ENCODE data around the gene CCKAR. TPM values are rescaled to one million over a fixed set of nuclear protein-coding genes. Genes with fewer than 3 reads are reported as not detected.

The CCKAR gene
- total and polyA plus RNA-seq, 2 experiments from 2014 or later, result not detected

DNA sequence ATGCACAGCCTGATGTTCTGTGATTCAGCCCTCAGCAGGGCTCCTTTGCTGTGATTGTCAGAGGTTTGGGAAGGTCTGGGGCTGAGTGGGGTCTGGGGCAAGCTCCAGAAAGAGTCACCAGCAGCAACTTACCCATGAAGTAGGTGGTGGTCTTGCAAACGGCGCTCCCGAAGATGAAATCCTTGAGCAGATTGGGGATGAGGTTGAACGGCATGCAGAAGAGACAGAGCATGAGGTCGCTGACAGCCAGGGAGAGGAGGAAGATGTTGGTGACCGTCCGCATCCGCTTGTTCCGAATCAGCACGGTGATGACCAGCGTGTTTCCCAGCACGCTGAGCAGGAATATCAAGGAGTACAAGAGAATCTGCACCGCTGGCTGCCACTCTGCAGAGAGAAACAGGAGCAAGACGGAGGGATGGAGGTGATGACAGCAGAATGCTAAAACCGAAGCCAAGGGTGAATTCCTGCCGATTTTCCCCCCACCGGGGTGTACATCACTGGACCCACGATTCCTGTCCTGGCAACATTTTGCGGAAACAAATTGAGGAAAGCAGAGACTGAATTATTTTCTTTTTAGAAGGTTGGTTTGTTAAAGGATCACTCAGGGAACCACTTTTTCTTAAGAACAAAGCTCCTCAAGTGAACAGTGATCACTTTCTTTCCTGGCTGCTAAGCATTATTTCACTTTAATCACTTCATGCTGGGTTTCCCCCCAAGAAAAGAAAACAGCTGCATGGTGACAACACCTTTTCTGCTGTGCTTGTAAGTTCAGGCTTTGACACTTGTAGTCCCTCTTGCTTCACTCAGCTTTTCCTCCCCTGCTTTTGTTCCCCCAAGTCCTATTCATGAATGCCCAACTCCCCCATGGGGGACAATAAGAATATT is 941 bp downstream of the CCKAR start:
- no peak overlapping the region for H3K27ac Mint-ChIP-seq
- peak overlapping the region; percentile 56 for H2AFZ ChIP-seq
- no peak overlapping the region for H3K4me2 ChIP-seq
- peaks cover 5% of the 10 kb centered on the region for H3K27me3 Mint-ChIP-seq (ENCODE audit: insufficient read depth, low read depth, poor library complexity)
- no peaks in the 10 kb centered on the region for H4K20me1 ChIP-seq (replicated peaks; ENCODE audit: insufficient read depth)
- H3K27me3 ChIP-seq (ENCODE audit: insufficient read depth), result no peaks in the 10 kb centered on the region
- no peaks in the 10 kb centered on the region for H3K79me2 ChIP-seq (replicated peaks; ENCODE audit: insufficient read depth)
- H3K4me3 ChIP-seq, result no peak overlapping the region
- H3K9me3 Mint-ChIP-seq, result no peaks in the 10 kb centered on the region
- H3K4me1 ChIP-seq (ENCODE audit: insufficient read depth), result no peaks in the 10 kb centered on the region
- no peaks in the 10 kb centered on the region for H3K9me2 ChIP-seq (ENCODE audit: insufficient read depth)
- no peaks in the 10 kb centered on the region for H3F3A ChIP-seq (replicated peaks; ENCODE audit: low read depth)
- no peak overlapping the region for H3K27ac ChIP-seq (ENCODE audit: low read depth)
- TF ChIP-seq, protein P1, sequence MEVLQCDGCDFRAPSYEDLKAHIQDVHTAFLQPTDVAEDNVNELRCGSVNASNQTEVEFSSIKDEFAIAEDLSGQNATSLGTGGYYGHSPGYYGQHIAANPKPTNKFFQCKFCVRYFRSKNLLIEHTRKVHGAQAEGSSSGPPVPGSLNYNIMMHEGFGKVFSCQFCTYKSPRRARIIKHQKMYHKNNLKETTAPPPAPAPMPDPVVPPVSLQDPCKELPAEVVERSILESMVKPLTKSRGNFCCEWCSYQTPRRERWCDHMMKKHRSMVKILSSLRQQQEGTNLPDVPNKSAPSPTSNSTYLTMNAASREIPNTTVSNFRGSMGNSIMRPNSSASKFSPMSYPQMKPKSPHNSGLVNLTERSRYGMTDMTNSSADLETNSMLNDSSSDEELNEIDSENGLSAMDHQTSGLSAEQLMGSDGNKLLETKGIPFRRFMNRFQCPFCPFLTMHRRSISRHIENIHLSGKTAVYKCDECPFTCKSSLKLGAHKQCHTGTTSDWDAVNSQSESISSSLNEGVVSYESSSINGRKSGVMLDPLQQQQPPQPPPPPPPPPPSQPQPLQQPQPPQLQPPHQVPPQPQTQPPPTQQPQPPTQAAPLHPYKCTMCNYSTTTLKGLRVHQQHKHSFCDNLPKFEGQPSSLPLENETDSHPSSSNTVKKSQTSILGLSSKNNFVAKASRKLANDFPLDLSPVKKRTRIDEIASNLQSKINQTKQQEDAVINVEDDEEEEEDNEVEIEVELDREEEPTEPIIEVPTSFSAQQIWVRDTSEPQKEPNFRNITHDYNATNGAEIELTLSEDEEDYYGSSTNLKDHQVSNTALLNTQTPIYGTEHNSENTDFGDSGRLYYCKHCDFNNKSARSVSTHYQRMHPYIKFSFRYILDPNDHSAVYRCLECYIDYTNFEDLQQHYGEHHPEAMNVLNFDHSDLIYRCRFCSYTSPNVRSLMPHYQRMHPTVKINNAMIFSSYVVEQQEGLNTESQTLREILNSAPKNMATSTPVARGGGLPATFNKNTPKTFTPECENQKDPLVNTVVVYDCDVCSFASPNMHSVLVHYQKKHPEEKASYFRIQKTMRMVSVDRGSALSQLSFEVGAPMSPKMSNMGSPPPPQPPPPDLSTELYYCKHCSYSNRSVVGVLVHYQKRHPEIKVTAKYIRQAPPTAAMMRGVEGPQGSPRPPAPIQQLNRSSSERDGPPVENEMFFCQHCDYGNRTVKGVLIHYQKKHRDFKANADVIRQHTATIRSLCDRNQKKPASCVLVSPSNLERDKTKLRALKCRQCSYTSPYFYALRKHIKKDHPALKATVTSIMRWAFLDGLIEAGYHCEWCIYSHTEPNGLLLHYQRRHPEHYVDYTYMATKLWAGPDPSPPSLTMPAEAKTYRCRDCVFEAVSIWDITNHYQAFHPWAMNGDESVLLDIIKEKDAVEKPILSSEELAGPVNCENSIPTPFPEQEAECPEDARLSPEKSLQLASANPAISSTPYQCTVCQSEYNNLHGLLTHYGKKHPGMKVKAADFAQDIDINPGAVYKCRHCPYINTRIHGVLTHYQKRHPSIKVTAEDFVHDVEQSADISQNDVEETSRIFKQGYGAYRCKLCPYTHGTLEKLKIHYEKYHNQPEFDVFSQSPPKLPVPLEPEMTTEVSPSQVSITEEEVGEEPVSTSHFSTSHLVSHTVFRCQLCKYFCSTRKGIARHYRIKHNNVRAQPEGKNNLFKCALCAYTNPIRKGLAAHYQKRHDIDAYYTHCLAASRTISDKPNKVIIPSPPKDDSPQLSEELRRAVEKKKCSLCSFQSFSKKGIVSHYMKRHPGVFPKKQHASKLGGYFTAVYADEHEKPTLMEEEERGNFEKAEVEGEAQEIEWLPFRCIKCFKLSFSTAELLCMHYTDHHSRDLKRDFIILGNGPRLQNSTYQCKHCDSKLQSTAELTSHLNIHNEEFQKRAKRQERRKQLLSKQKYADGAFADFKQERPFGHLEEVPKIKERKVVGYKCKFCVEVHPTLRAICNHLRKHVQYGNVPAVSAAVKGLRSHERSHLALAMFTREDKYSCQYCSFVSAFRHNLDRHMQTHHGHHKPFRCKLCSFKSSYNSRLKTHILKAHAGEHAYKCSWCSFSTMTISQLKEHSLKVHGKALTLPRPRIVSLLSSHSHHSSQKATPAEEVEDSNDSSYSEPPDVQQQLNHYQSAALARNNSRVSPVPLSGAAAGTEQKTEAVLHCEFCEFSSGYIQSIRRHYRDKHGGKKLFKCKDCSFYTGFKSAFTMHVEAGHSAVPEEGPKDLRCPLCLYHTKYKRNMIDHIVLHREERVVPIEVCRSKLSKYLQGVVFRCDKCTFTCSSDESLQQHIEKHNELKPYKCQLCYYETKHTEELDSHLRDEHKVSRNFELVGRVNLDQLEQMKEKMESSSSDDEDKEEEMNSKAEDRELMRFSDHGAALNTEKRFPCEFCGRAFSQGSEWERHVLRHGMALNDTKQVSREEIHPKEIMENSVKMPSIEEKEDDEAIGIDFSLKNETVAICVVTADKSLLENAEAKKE (CRISPR knock-in tag; IDR thresholded peaks at IDR 0.05), result no peak
- TF ChIP-seq, protein P2, sequence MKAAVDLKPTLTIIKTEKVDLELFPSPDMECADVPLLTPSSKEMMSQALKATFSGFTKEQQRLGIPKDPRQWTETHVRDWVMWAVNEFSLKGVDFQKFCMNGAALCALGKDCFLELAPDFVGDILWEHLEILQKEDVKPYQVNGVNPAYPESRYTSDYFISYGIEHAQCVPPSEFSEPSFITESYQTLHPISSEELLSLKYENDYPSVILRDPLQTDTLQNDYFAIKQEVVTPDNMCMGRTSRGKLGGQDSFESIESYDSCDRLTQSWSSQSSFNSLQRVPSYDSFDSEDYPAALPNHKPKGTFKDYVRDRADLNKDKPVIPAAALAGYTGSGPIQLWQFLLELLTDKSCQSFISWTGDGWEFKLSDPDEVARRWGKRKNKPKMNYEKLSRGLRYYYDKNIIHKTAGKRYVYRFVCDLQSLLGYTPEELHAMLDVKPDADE (IDR thresholded peaks at IDR 0.05), result no peak
- no peak for TF ChIP-seq STAT1 (IDR thresholded peaks at IDR 0.05; ENCODE audit: unreplicated experiment)
- TF ChIP-seq EZH2 (IDR thresholded peaks at IDR 0.05; ENCODE audit: low read depth, unreplicated experiment), result no peak
- no peak for TF ChIP-seq CREB1 (CRISPR knock-in tag; IDR thresholded peaks at IDR 0.05; ENCODE audit: low read depth)
- TF ChIP-seq JUNB (IDR thresholded peaks at IDR 0.05; ENCODE audit: unreplicated experiment), result no peak
- peaks cover under 1% of the 10 kb centered on the region; the same call in 1 of the 2 replicates for H3K36me3 ChIP-seq (ENCODE audit: insufficient read depth)
- DNase-seq (ENCODE audit: low spot score) (no peak), ATAC-seq (no peak)
- H3K36me3 Mint-ChIP-seq (ENCODE audit: low read depth), result no peaks in the 10 kb centered on the region
- peaks cover 12% of the 10 kb centered on the region for H3K4me1 Mint-ChIP-seq
- no peak overlapping the region for H3K4me3 Mint-ChIP-seq
